Thyroid gland (tissue), 4 donors: ENCODE data around the gene SCN4B.

Source experiments
- POLR2A ChIP-seq, 2 donors: fragments of 450-650 bp; IDR thresholded peaks; one replicate each; pipeline ENCODE4 v1.6.1; 2017; ENCODE audit warnings: antibody characterized with exemption in 2 of 2, mild to moderate bottlenecking in 2 of 2, moderate library complexity in 1 of 2
- TF ChIP-seq, protein P1 (sequence below), 6 experiments: fragments of 200-600 bp in 3 of 6; fragments of 450-650 bp in 3 of 6; sonication (generic) in 3 of 6; IDR thresholded peaks; one replicate each; pipeline ENCODE4 v1.5.1; 2016 to 2019; ENCODE audit warnings: antibody characterized with exemption in 6 of 6, mild to moderate bottlenecking in 2 of 6, inconsistent platforms in 1 of 6, moderate library complexity in 1 of 6

DNA sequence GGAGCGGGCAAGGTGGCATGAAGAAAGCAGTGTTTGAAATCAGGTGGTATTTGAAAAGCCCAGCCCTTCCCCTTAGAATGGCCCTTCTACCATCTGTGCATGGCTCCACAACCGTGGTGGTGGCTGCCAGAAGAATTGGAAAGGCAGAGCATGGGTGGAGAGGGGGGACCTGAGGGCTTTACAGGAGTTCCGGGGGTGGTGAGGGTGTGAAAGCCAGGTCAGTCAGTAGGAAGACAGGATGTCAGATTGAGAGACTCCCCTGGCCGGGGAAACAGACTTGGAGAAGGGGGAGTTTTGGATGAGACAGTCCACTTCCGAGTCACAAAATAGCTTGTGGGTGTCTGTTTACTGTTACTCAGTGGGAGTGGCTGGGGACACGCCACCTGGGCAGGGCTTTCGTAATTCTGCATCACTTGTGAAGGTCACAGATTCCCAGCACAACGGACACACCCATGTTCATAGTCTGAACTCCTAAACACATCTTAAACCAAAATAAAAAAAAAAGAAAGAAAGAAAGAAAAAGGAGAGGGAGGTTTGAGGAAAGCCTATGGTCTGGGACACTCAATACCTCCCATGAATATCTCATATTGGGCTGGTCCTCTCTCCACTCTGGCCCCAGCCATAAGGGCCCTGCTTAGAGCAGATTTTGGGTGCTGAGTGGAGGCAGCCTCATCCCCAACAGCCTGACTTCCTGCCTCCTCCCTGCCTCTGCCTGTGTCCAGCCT is 41.4 kb downstream of the SCN4B start:
- TF ChIP-seq, protein P1, sequence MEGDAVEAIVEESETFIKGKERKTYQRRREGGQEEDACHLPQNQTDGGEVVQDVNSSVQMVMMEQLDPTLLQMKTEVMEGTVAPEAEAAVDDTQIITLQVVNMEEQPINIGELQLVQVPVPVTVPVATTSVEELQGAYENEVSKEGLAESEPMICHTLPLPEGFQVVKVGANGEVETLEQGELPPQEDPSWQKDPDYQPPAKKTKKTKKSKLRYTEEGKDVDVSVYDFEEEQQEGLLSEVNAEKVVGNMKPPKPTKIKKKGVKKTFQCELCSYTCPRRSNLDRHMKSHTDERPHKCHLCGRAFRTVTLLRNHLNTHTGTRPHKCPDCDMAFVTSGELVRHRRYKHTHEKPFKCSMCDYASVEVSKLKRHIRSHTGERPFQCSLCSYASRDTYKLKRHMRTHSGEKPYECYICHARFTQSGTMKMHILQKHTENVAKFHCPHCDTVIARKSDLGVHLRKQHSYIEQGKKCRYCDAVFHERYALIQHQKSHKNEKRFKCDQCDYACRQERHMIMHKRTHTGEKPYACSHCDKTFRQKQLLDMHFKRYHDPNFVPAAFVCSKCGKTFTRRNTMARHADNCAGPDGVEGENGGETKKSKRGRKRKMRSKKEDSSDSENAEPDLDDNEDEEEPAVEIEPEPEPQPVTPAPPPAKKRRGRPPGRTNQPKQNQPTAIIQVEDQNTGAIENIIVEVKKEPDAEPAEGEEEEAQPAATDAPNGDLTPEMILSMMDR (IDR thresholded peaks at IDR 0.05), result no peak
- TF ChIP-seq POLR2A (IDR thresholded peaks at IDR 0.05), result no peak
